GM21367 (cell line): ENCODE results near the gene TMEM59.

ENCODE experiments used
- ATAC-seq: cut with Tn5 transposase; IDR thresholded peaks from one replicate; pipeline ENCODE4 v1.9.1; 2021; ENCODE audit not compliant: unreplicated experiment

TMEM59 gene

GRCh38 chr1:53986458-53986857 lies 66.5 kb downstream of the TMEM59 start:
- ATAC-seq = no peak

GRCh38 chr1:53984726-53985125 lies 68.3 kb downstream of the TMEM59 start:
- no peak for ATAC-seq

DNA sequence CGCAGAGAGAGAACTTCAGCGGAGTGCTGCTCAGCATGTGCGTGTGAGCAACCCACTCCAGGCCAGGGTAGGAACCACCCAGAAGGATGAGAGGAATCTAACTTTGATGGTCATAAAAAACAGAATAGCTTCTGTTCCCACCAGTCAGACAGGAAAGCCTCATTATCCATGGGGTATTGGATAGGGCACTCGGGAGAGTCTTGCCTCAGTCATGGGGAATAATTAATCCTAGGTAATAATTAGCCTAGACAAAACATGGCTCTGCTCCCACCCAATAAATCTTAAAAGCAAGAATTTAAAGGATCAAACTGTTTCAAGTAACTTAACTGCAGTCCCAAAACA lies 70.3 kb downstream of the TMEM59 start:
- no peak for ATAC-seq

DNA sequence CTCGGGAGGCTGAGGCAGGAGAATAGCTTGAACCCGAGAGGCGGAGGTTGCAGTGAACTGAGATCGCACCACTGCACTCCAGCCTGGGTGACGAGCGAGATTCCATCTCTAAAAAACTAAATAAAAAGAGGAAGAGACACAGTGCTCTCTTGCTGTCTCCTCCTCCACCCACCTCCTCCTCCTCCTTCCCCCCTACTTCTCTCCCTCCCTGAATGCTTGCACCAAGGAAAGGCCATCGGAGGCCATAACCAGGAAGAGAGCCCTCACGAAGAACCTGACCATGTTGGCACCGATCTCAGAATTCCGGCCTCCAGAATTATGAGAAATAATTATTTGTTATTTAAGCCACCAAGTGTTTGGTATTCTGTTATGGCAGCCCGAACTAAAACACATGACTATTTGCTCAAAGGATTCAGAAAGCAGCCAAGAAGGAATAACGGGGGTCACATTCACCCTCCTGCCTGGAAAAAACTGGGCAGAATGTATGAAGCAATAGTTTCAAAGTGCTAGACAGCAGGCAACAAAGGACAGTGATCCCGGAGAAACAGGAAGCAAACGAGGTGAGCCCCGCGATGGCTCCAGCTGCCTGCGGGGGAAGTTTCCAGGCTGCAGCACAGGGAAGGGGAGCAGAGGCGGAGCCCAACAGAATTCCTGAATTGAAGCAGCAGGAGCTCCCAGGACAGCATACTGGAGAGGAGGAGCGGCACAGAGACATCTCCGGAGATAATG lies 70.8 kb downstream of the TMEM59 start:
- no peak for ATAC-seq

- no peak for ATAC-seq
Observed at GRCh38 chr1:53981220-53981619, 71.8 kb downstream of the TMEM59 start.

DNA sequence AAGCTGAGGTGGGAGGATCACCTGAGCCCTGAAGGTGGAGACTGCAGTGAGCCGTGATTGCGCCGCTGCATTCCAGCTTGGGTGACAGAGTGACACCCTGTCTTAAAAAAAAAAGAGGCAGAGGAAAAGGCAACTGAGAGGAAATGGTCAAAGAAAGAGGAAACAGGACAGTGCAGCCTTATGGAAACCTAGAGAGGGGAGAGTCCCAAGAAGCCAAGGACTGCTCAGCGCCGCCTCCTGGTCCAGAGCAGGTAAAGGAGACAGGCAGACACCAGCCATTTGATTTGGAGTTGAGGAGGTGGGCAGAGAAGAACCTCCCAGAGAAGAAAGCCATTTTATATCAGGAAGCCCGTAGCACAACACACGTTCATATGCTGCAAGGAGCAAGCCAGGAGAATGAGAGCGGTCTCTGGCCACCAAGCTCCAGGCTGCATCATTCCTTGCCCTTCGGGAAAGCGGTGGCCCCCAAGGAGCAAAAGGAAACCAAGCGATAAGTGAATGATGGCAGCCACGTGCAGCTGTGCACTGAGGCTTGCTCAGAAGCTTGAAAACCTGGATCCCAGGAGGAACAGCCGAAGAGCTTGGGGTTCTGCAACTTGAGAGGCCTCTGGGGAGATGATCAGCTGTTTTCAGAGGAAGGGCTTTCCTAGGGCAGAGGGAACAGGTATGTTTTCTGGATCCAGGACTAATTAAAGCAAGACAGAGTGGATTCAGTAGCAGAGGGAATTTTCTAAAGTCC lies 73.1 kb downstream of the TMEM59 start:
- ATAC-seq = no peak
